SH-SY5Y (cell line): Measurements from ENCODE around the gene PRSS38.

ENCODE experiments used
- GATA2 ChIP-seq: IDR thresholded peaks from 2 replicates; pipeline ENCODE4 v1.6.1; 2011; ENCODE audit warnings: mild to moderate bottlenecking, low read depth, low read length
- GATA3 ChIP-seq: IDR thresholded peaks from 2 replicates; pipeline ENCODE4 v1.6.1; 2011; ENCODE audit warnings: low read depth, mild to moderate bottlenecking, low read length, moderate library complexity

DNA sequence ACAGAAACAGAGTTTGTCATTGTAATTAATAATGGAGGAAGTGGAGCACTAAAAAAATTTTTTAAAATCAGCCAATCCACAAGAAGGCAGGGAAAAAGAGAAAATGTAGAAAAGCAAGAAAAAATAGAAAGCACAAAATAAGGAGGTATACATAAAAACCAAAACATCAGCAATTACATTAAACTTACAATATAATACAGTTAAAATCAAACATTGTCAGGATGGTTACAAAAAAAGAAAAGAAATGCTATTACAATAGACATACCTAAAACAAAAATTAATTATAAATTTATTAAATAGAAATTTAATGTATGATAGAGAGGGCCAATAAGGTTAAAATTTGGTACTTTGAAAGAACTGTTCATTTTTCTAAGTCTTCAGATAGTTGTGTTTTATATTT is 38.7 kb downstream of the PRSS38 start:
- no peak for TF ChIP-seq GATA2
- no peak for TF ChIP-seq GATA3
